H9 (cell line): ENCODE results near the gene FOXF2. TPM values are rescaled to one million over a fixed set of nuclear protein-coding genes. Genes with fewer than 3 reads are reported as not detected.

ENCODE experiments used
- DNase-seq: peaks from one replicate; pipeline ENCODE4 v3.0.0-alpha.2; 2017
- H2AFZ ChIP-seq: one replicate; pipeline ENCODE4 v1.6.1; 2013; ENCODE audit warnings: mild to moderate bottlenecking, low read length, control low read depth, moderate library complexity
- H2AK5ac ChIP-seq: 2 replicates; pipeline ENCODE4 v1.6.1; 2013; ENCODE audit warnings: low read length, control low read depth, mixed read lengths; ENCODE audit not compliant: insufficient read length
- H2BK120ac ChIP-seq: one replicate; pipeline ENCODE4 v1.6.1; 2013; ENCODE audit warnings: low read depth, mild to moderate bottlenecking, low read length, control low read depth, inconsistent platforms; ENCODE audit not compliant: poor library complexity, severe bottlenecking
- H2BK12ac ChIP-seq: 2 replicates; pipeline ENCODE4 v1.6.1; 2013; ENCODE audit warnings: low read length, control low read depth, mixed read lengths, low read depth; ENCODE audit not compliant: insufficient read length
- H2BK15ac ChIP-seq: 2 replicates; pipeline ENCODE4 v1.6.1; 2013; ENCODE audit warnings: low read depth, low read length, control low read depth
- H2BK20ac ChIP-seq: one replicate; pipeline ENCODE4 v1.6.1; 2013; ENCODE audit warnings: low read depth, mild to moderate bottlenecking, low read length, control low read depth, inconsistent platforms; ENCODE audit not compliant: poor library complexity, severe bottlenecking
- H2BK5ac ChIP-seq: 2 replicates; pipeline ENCODE4 v1.6.1; 2013; ENCODE audit warnings: low read length, control low read depth, mixed read lengths; ENCODE audit not compliant: insufficient read length
- H3K14ac ChIP-seq: 2 replicates; pipeline ENCODE4 v1.6.1; 2013; ENCODE audit warnings: low read length, control low read depth; ENCODE audit not compliant: insufficient read depth
- H3K18ac ChIP-seq: 2 replicates; pipeline ENCODE4 v1.6.1; 2013; ENCODE audit warnings: low read depth, mild to moderate bottlenecking, mixed read lengths, low read length, control low read depth; ENCODE audit not compliant: insufficient read length
- H3K23ac ChIP-seq: 2 replicates; pipeline ENCODE4 v1.6.1; 2013; ENCODE audit warnings: low read length, control low read depth, mixed read lengths, low read depth; ENCODE audit not compliant: insufficient read length
- H3K23me2 ChIP-seq: 2 replicates; pipeline ENCODE4 v1.6.1; 2013; ENCODE audit warnings: low read depth, mild to moderate bottlenecking, mixed read lengths, low read length, control low read depth; ENCODE audit not compliant: insufficient read length, poor library complexity, severe bottlenecking
- H3K27ac ChIP-seq: 2 replicates; pipeline ENCODE4 v1.5.1; 2013; ENCODE audit warnings: low read length, control low read depth, mixed read lengths, low read depth; ENCODE audit not compliant: insufficient read length
- H3K27me3 ChIP-seq: 2 replicates; pipeline ENCODE4 v1.6.1; 2013; ENCODE audit warnings: low read length, control low read depth, inconsistent platforms; ENCODE audit not compliant: insufficient read depth
- H3K4ac ChIP-seq: 2 replicates; pipeline ENCODE4 v1.6.1; 2013; ENCODE audit warnings: low read depth, mild to moderate bottlenecking, control low read depth, inconsistent platforms, low read length, moderate library complexity
- H3K4me1 ChIP-seq: 2 replicates; pipeline ENCODE4 v1.6.1; 2013; ENCODE audit warnings: low read length, control low read depth, inconsistent platforms; ENCODE audit not compliant: insufficient read depth
- H3K4me2 ChIP-seq: 2 replicates; pipeline ENCODE4 v1.6.1; 2013; ENCODE audit warnings: low read length, control low read depth, mixed read lengths; ENCODE audit not compliant: insufficient read length, insufficient read depth
- H3K56ac ChIP-seq: 2 replicates; pipeline ENCODE4 v1.6.1; 2013; ENCODE audit warnings: low read depth, mild to moderate bottlenecking, mixed read lengths, low read length, control low read depth; ENCODE audit not compliant: insufficient read length
- H3K79me1 ChIP-seq: 2 replicates; pipeline ENCODE4 v1.6.1; 2013; ENCODE audit warnings: low read depth, mild to moderate bottlenecking, moderate library complexity, low read length, control low read depth, inconsistent platforms; ENCODE audit not compliant: insufficient read depth, poor library complexity, severe bottlenecking
- H3K79me2 ChIP-seq: 2 replicates; pipeline ENCODE4 v1.6.1; 2013; ENCODE audit warnings: low read length, control low read depth, inconsistent platforms; ENCODE audit not compliant: insufficient read depth
- H3K9ac ChIP-seq: 2 replicates; pipeline ENCODE4 v1.6.1; 2013; ENCODE audit warnings: low read length, control low read depth, mixed read lengths; ENCODE audit not compliant: insufficient read length; ENCODE audit errors: extremely low read depth
- H3K9me3 ChIP-seq: one replicate; pipeline ENCODE4 v1.6.1; 2013; ENCODE audit warnings: low read depth, low read length, inconsistent platforms; ENCODE audit not compliant: control insufficient read depth
- H3T11ph ChIP-seq: one replicate; pipeline ENCODE4 v1.6.1; 2013; ENCODE audit warnings: mild to moderate bottlenecking, low read length, control low read depth, inconsistent platforms
- H4K20me1 ChIP-seq: one replicate; pipeline ENCODE4 v1.6.1; 2013; ENCODE audit not compliant: control insufficient read depth, insufficient read length, insufficient read depth
- H4K5ac ChIP-seq: 2 replicates; pipeline ENCODE4 v1.6.1; 2013; ENCODE audit warnings: low read depth, mild to moderate bottlenecking, mixed read lengths, low read length, control low read depth; ENCODE audit not compliant: insufficient read length
- H4K8ac ChIP-seq: replicated peaks from 2 replicates; pipeline ENCODE4 v1.6.1; 2013; ENCODE audit warnings: low read length, control low read depth, mixed read lengths, low read depth; ENCODE audit not compliant: insufficient read length
- H4K91ac ChIP-seq: 2 replicates; pipeline ENCODE4 v1.6.1; 2013; ENCODE audit warnings: low read depth, mild to moderate bottlenecking, moderate library complexity, mixed read lengths, low read length, control low read depth; ENCODE audit not compliant: insufficient read length
- H3K27ac Mint-ChIP-seq, 3 experiments: 2 replicates in 2 of 3; 3 replicates in 1 of 3; pipeline ENCODE4 v1.8.0; 2020 to 2021; ENCODE audit warnings: mixed read lengths in 3 of 3, mild to moderate bottlenecking in 1 of 3, moderate library complexity in 1 of 3
- H3K27me3 Mint-ChIP-seq: 2 replicates; pipeline ENCODE4 v1.8.0; 2021; ENCODE audit warnings: low read depth, mild to moderate bottlenecking, moderate library complexity, mixed read lengths
- H3K36me3 Mint-ChIP-seq, 3 experiments: 2 replicates in 2 of 3; 3 replicates in 1 of 3; pipeline ENCODE4 v1.8.0; 2020 to 2021; ENCODE audit warnings: low read depth in 3 of 3, mixed read lengths in 3 of 3; ENCODE audit not compliant: insufficient read depth in 1 of 3
- H3K4me1 Mint-ChIP-seq, 2 experiments: 2 replicates each; pipeline ENCODE4 v1.8.0; 2020; ENCODE audit warnings: mixed read lengths in 2 of 2
- H3K4me3 Mint-ChIP-seq, 2 experiments: 2 replicates in 1 of 2; 3 replicates in 1 of 2; pipeline ENCODE4 v1.8.0; 2020 to 2021; ENCODE audit warnings: mild to moderate bottlenecking in 2 of 2, mixed read lengths in 2 of 2, moderate library complexity in 1 of 2
- H3K9me3 Mint-ChIP-seq, 2 experiments: 2 replicates in 1 of 2; 3 replicates in 1 of 2; pipeline ENCODE4 v1.8.0; 2020; ENCODE audit warnings: mild to moderate bottlenecking in 2 of 2, mixed read lengths in 2 of 2, moderate library complexity in 1 of 2
- CTCF ChIP-seq: fragments of 200-600 bp; sonication (generic); conservative IDR thresholded peaks from 3 replicates; pipeline ENCODE4 v1.8.0; 2021; ENCODE audit warnings: antibody characterized with exemption, mild to moderate bottlenecking
- WGBS: extraction: QIAGEN DNeasy Blood & Tissue Kit; methylation state at CpG from one replicate; pipeline ENCODE4 v1.1.7; 2013; ENCODE audit warnings: missing lambda C conversion rate, low lambda C conversion rate, mixed read lengths; ENCODE audit not compliant: insufficient read length; ENCODE audit errors: extremely low coverage; 5-methylcytosine and 5-hydroxymethylcytosine counted together
- total RNA-seq: library from RNA; stranded (reverse); gene quantifications from 2 replicates; pipeline ENCODE4 v1.2.1, GENCODE V29; 2021

The FOXF2 gene
- total RNA-seq, 1 experiment from 2014 or later, result not detected

DNA sequence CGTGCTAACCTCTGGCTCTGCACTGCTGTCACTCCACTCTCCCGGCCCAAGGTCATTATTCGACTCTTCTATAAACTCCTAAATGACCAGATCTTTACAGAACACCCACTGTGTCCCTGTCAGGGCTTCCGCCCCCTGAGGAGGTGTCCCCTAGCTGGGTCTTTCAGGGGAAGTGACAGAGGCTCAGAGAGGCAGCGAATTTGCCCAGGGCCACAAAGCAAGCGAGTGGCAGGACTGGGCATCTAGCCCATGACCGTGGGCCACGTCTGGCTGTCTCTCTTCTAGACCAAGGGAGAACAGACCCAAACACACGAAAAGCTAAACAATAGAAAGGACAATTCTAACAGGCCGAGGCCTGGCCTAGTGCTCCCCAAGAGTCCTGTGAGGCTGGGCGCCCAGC, 27.4 kb downstream of the FOXF2 start:
- Histone ChIP-seq H2BK15ac (no peak overlapping the region), H2BK120ac (no peak overlapping the region), H4K20me1 (no peaks in the 10 kb centered on the region), H3K4ac (no peak overlapping the region), H2BK20ac (no peak overlapping the region), H3K4me2 (no peak overlapping the region), H3K4me1 (no peaks in the 10 kb centered on the region), H3K9ac (no peak overlapping the region), H3K56ac (no peak overlapping the region), H2BK5ac (no peak overlapping the region), H3K27ac (no peak overlapping the region), H3T11ph (no peak overlapping the region), H4K91ac (no peak overlapping the region), H3K79me1 (no peaks in the 10 kb centered on the region), H3K18ac (no peak overlapping the region), H3K27me3 (no peaks in the 10 kb centered on the region; the same call in 1 of the 2 replicates), H4K5ac (no peak overlapping the region), H3K14ac (no peak overlapping the region), H3K9me3 (no peaks in the 10 kb centered on the region), H2AFZ (no peak overlapping the region), H3K23ac (no peak overlapping the region), H3K79me2 (no peaks in the 10 kb centered on the region), H3K23me2 (no peaks in the 10 kb centered on the region), H4K8ac (no peak overlapping the region), H2AK5ac (no peak overlapping the region), H2BK12ac (no peak overlapping the region)
- H3K27ac Mint-ChIP-seq, result no peak overlapping the region
- no peak for TF ChIP-seq CTCF
- no peak overlapping the region for H3K4me3 Mint-ChIP-seq
- no CpG with 5 or more reads among the region's 11 CpGs for WGBS
- peaks cover 9% of the 10 kb centered on the region for H3K27me3 Mint-ChIP-seq
- H3K36me3 Mint-ChIP-seq, result peaks cover 3 to 10% (median 3%) of the 10 kb centered on the region in 3 experiments; a peak in 6 of 7 replicates
- H3K4me1 Mint-ChIP-seq, result peaks cover 3 to 18% of the 10 kb centered on the region in 2 experiments
- peaks cover 11% of the 10 kb centered on the region in 2 experiments; a peak in 4 of 5 replicates for H3K9me3 Mint-ChIP-seq
- DNase-seq, result no peak
